Vagina (tissue), 2 donors: ENCODE results near the gene CASZ1. TPM values are rescaled to one million over a fixed set of nuclear protein-coding genes. Genes with fewer than 3 reads are reported as not detected.

Source experiments
- DNase-seq, 2 donors: peaks; one replicate each; pipeline ENCODE4 v3.0.0-alpha.2; 2017; ENCODE audit errors: extremely low spot score in 2 of 2
- H3K27ac ChIP-seq: fragments of 200-600 bp; sonication (generic); one replicate; pipeline ENCODE4 v1.5.1; 2019
- H3K27me3 ChIP-seq: fragments of 200-600 bp; sonication (generic); one replicate; pipeline ENCODE4 v1.5.1; 2019
- H3K36me3 ChIP-seq, 2 donors: fragments of 200-600 bp; sonication (generic); one replicate each; pipeline ENCODE4 v1.5.1; 2017 to 2019
- H3K4me1 ChIP-seq: fragments of 200-600 bp; sonication (generic); one replicate; pipeline ENCODE4 v1.5.1; 2019
- H3K4me3 ChIP-seq, 2 donors: fragments of 200-600 bp; sonication (generic); 1 replicate in 1 of 2; 2 replicates in 1 of 2; pipeline ENCODE4 v1.5.1; 2016 to 2019
- H3K9me3 ChIP-seq: fragments of 200-600 bp; sonication (generic); one replicate; pipeline ENCODE4 v1.5.1; 2019
- POLR2A ChIP-seq, 2 donors: fragments of 450-650 bp; IDR thresholded peaks; one replicate each; pipeline ENCODE4 v1.6.1; 2017; ENCODE audit warnings: antibody characterized with exemption in 2 of 2, mild to moderate bottlenecking in 2 of 2, moderate library complexity in 2 of 2
- POLR2AphosphoS5 ChIP-seq, 2 donors: sonication (generic); formaldehyde crosslinking; IDR thresholded peaks; one replicate each; pipeline ENCODE4 v1.9.0; 2017; ENCODE audit warnings: antibody characterized with exemption in 2 of 2, mild to moderate bottlenecking in 2 of 2, low read depth in 1 of 2; ENCODE audit not compliant: insufficient read depth in 1 of 2
- intact Hi-C: fragments of 100-400 bp; cut with DNase I; formaldehyde crosslinking; loops from one replicate; pipeline ENCODE4 v1.15.1; 2023
- total RNA-seq: library from RNA; depleted of rRNA; stranded (reverse); fragments of >200 nt; gene quantifications from one replicate; pipeline ENCODE4 v1.2.3, GENCODE V29; 2016
- TF ChIP-seq, protein P1 (sequence below), 3 experiments: fragments of 450-650 bp in 2 of 3; fragments of 200-600 bp in 1 of 3; sonication (generic) in 1 of 3; IDR thresholded peaks; one replicate each; pipeline ENCODE4 v1.5.1; 2017 to 2019; ENCODE audit warnings: antibody characterized with exemption in 3 of 3, mild to moderate bottlenecking in 2 of 3, moderate library complexity in 2 of 3

The CASZ1 gene
- 30.7 TPM for total RNA-seq

DNA sequence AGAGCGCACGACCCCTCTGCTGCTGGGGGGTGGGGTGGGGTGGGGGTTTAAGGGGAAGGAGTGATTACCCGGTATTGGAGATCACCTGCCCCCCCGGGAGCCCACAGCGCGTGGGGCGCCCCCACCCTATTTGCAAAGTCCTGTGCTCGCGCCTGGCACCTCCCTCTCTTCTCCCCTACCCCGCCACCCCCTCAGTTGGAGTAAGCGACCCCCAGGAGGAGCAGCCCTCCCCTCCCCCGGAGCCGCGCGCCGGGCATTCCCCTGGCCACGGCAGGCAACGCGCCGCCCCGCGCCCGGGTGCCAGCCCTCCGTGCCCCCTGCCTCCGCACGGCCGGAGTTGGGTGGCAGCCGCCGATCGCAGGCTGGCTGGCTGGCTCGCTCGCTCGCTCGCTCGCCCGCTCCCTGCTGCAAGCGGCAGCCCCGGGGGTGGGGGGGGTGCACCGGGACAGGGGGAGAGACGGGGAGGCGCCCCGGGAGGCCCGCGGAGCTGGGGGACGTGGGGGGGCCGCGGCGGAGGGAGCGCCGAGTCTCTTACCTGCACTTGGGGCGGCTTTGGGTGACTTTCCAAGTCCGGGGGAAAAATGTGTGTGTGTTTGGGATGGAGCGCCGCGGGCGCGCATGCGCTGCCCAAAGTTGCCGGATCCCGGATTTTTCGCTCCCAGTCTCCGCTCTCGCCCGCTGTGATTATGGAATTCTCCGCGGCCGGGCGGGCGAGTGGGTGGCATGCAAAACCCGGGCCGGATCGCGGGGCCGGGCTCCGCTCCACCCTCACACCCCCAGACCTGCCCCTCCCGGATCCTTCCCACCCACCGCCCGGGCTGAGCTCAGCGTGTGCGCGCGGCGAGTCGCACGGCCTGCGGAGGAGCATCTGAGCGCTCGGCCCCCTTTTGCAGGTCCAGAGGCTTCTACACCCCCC lies at the start of gene CASZ1:
Gene CASZ1 (minus strand): TSS at position 618 of the 916 bp plus-strand sequence. CDS start 102,757 bp downstream, outside the sequence.
- Histone ChIP-seq H3K4me1 (peaks cover 28% of the 10 kb centered on the region), H3K9me3 (no peaks in the 10 kb centered on the region), H3K27ac (peak within 1 kb of the TSS; percentile 66), H3K27me3 (peaks cover 6% of the 10 kb centered on the region), H3K4me3 (peak within 1 kb of the TSS; percentile 59 to 71), H3K36me3 (no peaks in the 10 kb centered on the region)
- no peak for DNase-seq
- TF ChIP-seq POLR2AphosphoS5 (IDR thresholded peaks at IDR 0.05; ENCODE audit: insufficient read depth in 1 of 2, low read depth in 1 of 2) (peak; percentile 46 to 89), POLR2A (IDR thresholded peaks at IDR 0.05) (peak in 1 of 2 donors; percentile 2)
- TF ChIP-seq, protein P1, sequence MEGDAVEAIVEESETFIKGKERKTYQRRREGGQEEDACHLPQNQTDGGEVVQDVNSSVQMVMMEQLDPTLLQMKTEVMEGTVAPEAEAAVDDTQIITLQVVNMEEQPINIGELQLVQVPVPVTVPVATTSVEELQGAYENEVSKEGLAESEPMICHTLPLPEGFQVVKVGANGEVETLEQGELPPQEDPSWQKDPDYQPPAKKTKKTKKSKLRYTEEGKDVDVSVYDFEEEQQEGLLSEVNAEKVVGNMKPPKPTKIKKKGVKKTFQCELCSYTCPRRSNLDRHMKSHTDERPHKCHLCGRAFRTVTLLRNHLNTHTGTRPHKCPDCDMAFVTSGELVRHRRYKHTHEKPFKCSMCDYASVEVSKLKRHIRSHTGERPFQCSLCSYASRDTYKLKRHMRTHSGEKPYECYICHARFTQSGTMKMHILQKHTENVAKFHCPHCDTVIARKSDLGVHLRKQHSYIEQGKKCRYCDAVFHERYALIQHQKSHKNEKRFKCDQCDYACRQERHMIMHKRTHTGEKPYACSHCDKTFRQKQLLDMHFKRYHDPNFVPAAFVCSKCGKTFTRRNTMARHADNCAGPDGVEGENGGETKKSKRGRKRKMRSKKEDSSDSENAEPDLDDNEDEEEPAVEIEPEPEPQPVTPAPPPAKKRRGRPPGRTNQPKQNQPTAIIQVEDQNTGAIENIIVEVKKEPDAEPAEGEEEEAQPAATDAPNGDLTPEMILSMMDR (IDR thresholded peaks at IDR 0.05): peak in 1 of 3 experiments; percentile 3
- intact Hi-C loops: loop anchor here (10.0 kb wide), 1 partner anchor 111 kb away; no protein-coding TSS in a partner anchor

GRCh38 chr1:10843697-10844096 lies 47.3 kb upstream of the CASZ1 start:
- Histone ChIP-seq H3K27me3 (no peaks in the 10 kb centered on the region), H3K36me3 (no peaks in the 10 kb centered on the region), H3K4me1 (no peaks in the 10 kb centered on the region), H3K9me3 (no peaks in the 10 kb centered on the region), H3K27ac (no peak overlapping the region), H3K4me3 (no peak overlapping the region)
- intact Hi-C loops: loop anchor here (5.0 kb wide), 1 partner anchor 1364 kb away; no protein-coding TSS in a partner anchor
- DNase-seq: no peak
- no peak for TF ChIP-seq POLR2A (IDR thresholded peaks at IDR 0.05)
- TF ChIP-seq, protein P1 (IDR thresholded peaks at IDR 0.05): no peak
- TF ChIP-seq POLR2AphosphoS5 (IDR thresholded peaks at IDR 0.05; ENCODE audit: insufficient read depth in 1 of 2, low read depth in 1 of 2): no peak

DNA sequence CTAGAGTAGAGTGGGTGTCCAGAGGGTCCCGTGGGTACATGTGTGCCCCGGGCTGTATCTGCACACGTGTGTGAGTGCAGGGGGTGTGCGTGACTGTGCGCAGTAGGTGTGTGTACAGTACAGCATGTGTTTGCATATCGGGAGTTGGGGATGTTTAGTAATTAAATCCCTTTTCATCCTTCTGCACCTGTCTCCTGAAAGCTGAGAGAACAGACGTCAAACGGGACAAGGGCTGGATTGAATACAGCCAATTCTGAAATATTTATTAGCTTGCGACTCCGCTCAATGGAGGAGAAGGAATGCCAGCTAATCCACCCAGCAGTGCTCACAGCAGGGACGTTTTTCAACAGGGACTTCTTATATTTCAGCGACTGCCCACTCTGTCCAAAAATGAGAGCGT lies 44.7 kb upstream of the CASZ1 start:
- no peaks in the 10 kb centered on the region for H3K36me3 ChIP-seq
- intact Hi-C loops: loop anchor here (5.0 kb wide), 1 partner anchor 1366 kb away; no protein-coding TSS in a partner anchor
- no peaks in the 10 kb centered on the region for H3K27me3 ChIP-seq
- TF ChIP-seq POLR2AphosphoS5 (IDR thresholded peaks at IDR 0.05; ENCODE audit: insufficient read depth in 1 of 2, low read depth in 1 of 2) (no peak), POLR2A (IDR thresholded peaks at IDR 0.05) (no peak)
- TF ChIP-seq, protein P1 (IDR thresholded peaks at IDR 0.05): no peak
- no peak overlapping the region for H3K4me3 ChIP-seq
- H3K27ac ChIP-seq: no peak overlapping the region
- no peak for DNase-seq
- no peaks in the 10 kb centered on the region for H3K4me1 ChIP-seq
- H3K9me3 ChIP-seq: no peaks in the 10 kb centered on the region

DNA sequence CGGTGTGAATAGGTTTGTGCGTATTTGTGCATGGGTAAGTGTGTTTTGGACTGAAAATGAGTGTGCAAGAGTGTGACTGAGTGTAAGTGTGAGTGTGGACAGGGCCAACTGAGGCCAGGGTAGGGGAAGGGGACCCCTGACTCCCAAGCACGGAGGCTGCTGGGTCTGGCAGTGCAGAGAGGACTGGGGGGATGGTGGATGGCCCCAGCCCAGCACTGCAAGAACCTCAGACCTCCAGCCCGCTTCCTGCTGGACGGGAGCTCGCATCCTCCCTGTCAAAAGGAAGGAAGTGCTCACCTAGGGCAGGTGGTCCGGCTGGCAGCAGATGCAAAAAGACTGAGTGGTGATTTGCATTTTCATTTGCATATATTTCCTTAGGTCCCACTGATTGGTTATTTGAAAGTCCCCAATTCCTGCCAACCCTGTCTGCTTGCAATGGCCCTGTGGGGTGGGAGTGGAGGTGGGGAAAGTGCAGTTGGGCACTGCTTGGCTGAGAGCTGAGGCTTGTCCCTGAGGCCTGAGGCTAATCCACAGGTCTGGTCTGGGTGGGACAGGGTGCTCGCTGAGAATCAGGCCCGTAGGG lies 42.8 kb upstream of the CASZ1 start:
- Histone ChIP-seq H3K27ac (no peak overlapping the region), H3K27me3 (no peaks in the 10 kb centered on the region), H3K4me3 (no peak overlapping the region), H3K36me3 (no peaks in the 10 kb centered on the region), H3K4me1 (peaks cover 7% of the 10 kb centered on the region), H3K9me3 (no peaks in the 10 kb centered on the region)
- TF ChIP-seq, protein P1 (IDR thresholded peaks at IDR 0.05): no peak
- no peak for DNase-seq
- intact Hi-C loops: no loop called here
